ENCODE data around the gene RAPGEF2. TPM values are rescaled to one million over a fixed set of nuclear protein-coding genes. Genes with fewer than 3 reads are reported as not detected.

The RAPGEF2 gene
- total and polyA plus RNA-seq, 9 of the 15 experiments (the other 6 are each of a cell fraction or from before 2014, with no cell fraction given): 3.1 to 32.6 (median 23.1) TPM

- TF ChIP-seq PRMT5 (CRISPR knock-in tag; IDR thresholded peaks at IDR 0.05): no peak
- no peak for TF ChIP-seq SNAPC5 (CRISPR knock-in tag; IDR thresholded peaks at IDR 0.05)
- no peak for TF ChIP-seq JUNB (CRISPR knock-in tag; conservative IDR thresholded peaks at IDR 0.05)
- no peak for TF ChIP-seq BRD4 (IDR thresholded peaks at IDR 0.05)
- no peak for TF ChIP-seq ZBTB11 (CRISPR knock-in tag; IDR thresholded peaks at IDR 0.05)
- TF ChIP-seq ZNF280B (CRISPR knock-in tag; IDR thresholded peaks at IDR 0.05): no peak
- peak; percentile 81 for TF ChIP-seq NFIC (IDR thresholded peaks at IDR 0.05)
- no peak for TF ChIP-seq CREBBP (IDR thresholded peaks at IDR 0.05; ENCODE audit: low read depth, low read length)
- TF ChIP-seq SETDB1 (IDR thresholded peaks at IDR 0.05; ENCODE audit: low read length): no peak
- no peak for TF ChIP-seq NRF1 (conservative IDR thresholded peaks at IDR 0.05 in 1 of 2, IDR thresholded peaks at IDR 0.05 in 1 of 2)
- TF ChIP-seq TFAP4 (CRISPR knock-in tag; IDR thresholded peaks at IDR 0.05; ENCODE audit: borderline replicate concordance): no peak
- TF ChIP-seq NR1H2 (CRISPR knock-in tag; IDR thresholded peaks at IDR 0.05): no peak
- TF ChIP-seq ZFPM2 (CRISPR knock-in tag; IDR thresholded peaks at IDR 0.05): no peak
- TF ChIP-seq MLLT1 (IDR thresholded peaks at IDR 0.05): no peak
- no peak for TF ChIP-seq ZNF780A (CRISPR knock-in tag; IDR thresholded peaks at IDR 0.05)
- no peak for TF ChIP-seq ZNF23 (CRISPR knock-in tag; IDR thresholded peaks at IDR 0.05)
- peak; percentile 66 for TF ChIP-seq PKNOX1 (IDR thresholded peaks at IDR 0.05)
Measured at GRCh38 chr4:159390648-159391047, 287.8 kb downstream of the RAPGEF2 start (continued).
